Left lobe of liver (tissue), 2 donors: Measurements from ENCODE around the gene SLC25A22. TPM values are rescaled to one million over a fixed set of nuclear protein-coding genes. Genes with fewer than 3 reads are reported as not detected.

Experiments used
- ATAC-seq: fragments of 200-7000 bp; cut with Tn5 transposase; one replicate; pipeline ENCODE4 v1.9.1; 2020; ENCODE audit warnings: mild to moderate bottlenecking, moderate library complexity
- DNase-seq: peaks from one replicate; pipeline ENCODE4 v3.0.0-alpha.2; 2020; ENCODE audit warnings: low spot score
- total RNA-seq: library from RNA; stranded (reverse); gene quantifications from one replicate; pipeline ENCODE4 v1.2.1, GENCODE V29; 2021
- donor health status: DM: no; HTN: no; CAD: no; lungs with moderate emphysema.
- donor health status: DM: no; HTN: yes; CAD: no.

SLC25A22 gene
- total RNA-seq, 1 donor from 2014 or later, result 51.4 TPM

- DNase-seq, result no peak
- ATAC-seq, result no peak
Observed at GRCh38 chr11:808427-809286, 10.6 kb upstream of the SLC25A22 start.

GRCh38 chr11:804599-804964, 6.5 kb upstream of the SLC25A22 start:
- DNase-seq, result no peak
- no peak for ATAC-seq

GRCh38 chr11:803770-804598, 5.9 kb upstream of the SLC25A22 start:
- no peak for ATAC-seq
- DNase-seq, result no peak

GRCh38 chr11:803467-803742, 5.3 kb upstream of the SLC25A22 start:
- DNase-seq, result no peak
- no peak for ATAC-seq

- ATAC-seq (no peak), DNase-seq (no peak)
Observed at GRCh38 chr11:802693-803466, 4.8 kb upstream of the SLC25A22 start.

GRCh38 chr11:802018-802617, 4.0 kb upstream of the SLC25A22 start:
- no peak for ATAC-seq
- DNase-seq, result no peak

GRCh38 chr11:801097-801780, 3.2 kb upstream of the SLC25A22 start:
- DNase-seq (no peak), ATAC-seq (no peak)

GRCh38 chr11:800473-800872, 2.4 kb upstream of the SLC25A22 start:
- no peak for ATAC-seq
- no peak for DNase-seq

- no peak for ATAC-seq
- DNase-seq, result no peak
Observed at GRCh38 chr11:799641-800316, 1.7 kb upstream of the SLC25A22 start.

GRCh38 chr11:797296-798092, 587 bp downstream of the SLC25A22 start:
- ATAC-seq (peak; percentile 33), DNase-seq (no peak)

GRCh38 chr11:796565-797295, 1.4 kb downstream of the SLC25A22 start:
- peak; percentile 60 for ATAC-seq
- peak; percentile 89 for DNase-seq

GRCh38 chr11:795634-796564, 2.2 kb downstream of the SLC25A22 start:
- ATAC-seq (peak; percentile 54), DNase-seq (peak; percentile 81)

GRCh38 chr11:794766-795633, 3.1 kb downstream of the SLC25A22 start:
- DNase-seq (peak; percentile 79), ATAC-seq (peak; percentile 25)

- DNase-seq, result no peak
- no peak for ATAC-seq
Observed at GRCh38 chr11:794013-794765, 3.9 kb downstream of the SLC25A22 start.

- DNase-seq (no peak), ATAC-seq (no peak)
Observed at GRCh38 chr11:793556-793955, 4.5 kb downstream of the SLC25A22 start.

- peak; percentile 49 for DNase-seq
- ATAC-seq, result no peak
Observed at GRCh38 chr11:792873-793272, 5.2 kb downstream of the SLC25A22 start.
